ENCODE measurements around the gene RSPH6A.
"Not testable (repeated sequence)": the region's sequence is repeated elsewhere in the genome, so short reads cannot be mapped to it uniquely, and the experiment has no call there.

Gene RSPH6A

DNA sequence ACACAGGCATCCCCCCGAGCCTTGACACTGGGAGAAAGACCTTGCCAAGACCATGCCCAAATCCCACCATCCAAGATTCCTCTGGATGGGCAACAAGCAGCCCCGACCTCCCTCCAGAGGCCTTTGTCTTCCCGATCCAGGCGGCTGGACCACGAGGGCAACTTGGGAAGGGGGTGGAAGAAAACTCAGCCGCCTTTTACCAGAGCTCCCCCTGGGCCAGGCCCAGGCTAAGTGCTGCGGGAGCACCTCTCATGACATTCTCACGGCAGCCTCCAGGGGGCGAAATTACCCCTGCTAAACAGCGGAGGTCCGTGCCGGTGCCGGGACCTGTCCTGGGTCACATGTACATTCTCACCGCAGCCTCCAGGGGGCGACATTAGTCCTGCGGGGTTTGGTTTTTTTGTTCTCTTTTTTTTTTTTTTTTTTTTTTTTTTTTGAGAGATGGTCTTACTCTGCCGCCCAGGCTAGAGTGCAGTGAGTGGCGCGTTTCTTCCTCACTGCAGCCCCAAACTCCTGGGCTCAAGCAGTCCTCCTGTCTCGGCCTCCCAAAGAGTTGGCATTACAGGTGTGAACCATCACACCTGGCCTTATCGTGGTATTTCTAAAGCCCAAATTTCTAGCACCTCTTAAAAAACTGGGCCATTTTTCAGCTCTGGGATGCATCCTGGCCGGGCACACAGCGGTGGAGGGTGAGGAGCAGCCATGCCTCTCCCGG is 2.1 kb upstream of the RSPH6A start:
- H3K9me3 Mint-ChIP-seq: no peaks in the 10 kb centered on the region
- no peak overlapping the region for H3K27ac Mint-ChIP-seq
- no peak overlapping the region for H3K4me3 Mint-ChIP-seq
- peaks cover 3% of the 10 kb centered on the region for H3K4me1 Mint-ChIP-seq
- H3K27me3 Mint-ChIP-seq: peaks cover 4% of the 10 kb centered on the region
- H3K36me3 Mint-ChIP-seq: no peaks in the 10 kb centered on the region

DNA sequence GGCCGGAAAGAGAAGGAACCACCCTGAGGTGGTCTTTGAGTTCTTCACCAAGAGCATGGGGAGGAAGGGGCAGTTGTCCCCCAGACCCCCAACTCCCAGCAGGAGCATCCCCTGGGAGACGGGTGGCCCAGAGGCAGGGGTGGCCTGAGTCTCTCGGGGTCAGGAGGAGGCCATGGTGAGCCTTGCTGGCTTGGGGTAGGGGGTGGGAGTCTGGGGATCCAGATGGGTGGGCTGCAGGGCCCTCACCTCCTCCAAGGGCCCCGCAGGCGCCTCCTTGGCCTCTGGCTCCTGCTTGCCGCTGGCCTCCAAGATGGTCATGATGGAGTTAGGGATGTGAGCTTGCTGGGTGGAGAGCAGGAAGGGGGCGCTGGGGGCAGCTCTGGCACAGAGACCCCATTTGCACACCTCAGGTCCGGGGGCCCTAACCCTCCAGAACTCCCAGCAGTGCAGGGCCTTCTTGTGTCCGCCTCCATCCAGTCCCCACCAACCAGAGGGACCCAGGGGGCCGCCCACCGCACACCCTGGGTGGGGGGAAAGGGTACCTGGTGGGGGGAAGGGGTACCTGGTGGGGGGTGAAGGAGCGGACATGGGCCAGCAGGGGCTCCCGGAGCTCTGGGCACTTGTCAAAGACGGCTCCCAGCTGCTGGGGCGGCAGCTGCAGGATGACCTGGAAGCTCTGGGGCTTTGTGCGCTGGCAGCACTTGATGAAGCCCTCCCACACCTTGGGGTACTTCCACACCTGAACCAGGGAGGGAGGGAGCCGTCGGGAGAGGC is 1.3 kb upstream of the RSPH6A start:
- Mint-ChIP-seq H3K4me1 (peaks cover 3% of the 10 kb centered on the region), H3K27ac (no peak overlapping the region), H3K36me3 (no peaks in the 10 kb centered on the region), H3K4me3 (no peak overlapping the region), H3K9me3 (no peaks in the 10 kb centered on the region), H3K27me3 (peaks cover 4% of the 10 kb centered on the region)

DNA sequence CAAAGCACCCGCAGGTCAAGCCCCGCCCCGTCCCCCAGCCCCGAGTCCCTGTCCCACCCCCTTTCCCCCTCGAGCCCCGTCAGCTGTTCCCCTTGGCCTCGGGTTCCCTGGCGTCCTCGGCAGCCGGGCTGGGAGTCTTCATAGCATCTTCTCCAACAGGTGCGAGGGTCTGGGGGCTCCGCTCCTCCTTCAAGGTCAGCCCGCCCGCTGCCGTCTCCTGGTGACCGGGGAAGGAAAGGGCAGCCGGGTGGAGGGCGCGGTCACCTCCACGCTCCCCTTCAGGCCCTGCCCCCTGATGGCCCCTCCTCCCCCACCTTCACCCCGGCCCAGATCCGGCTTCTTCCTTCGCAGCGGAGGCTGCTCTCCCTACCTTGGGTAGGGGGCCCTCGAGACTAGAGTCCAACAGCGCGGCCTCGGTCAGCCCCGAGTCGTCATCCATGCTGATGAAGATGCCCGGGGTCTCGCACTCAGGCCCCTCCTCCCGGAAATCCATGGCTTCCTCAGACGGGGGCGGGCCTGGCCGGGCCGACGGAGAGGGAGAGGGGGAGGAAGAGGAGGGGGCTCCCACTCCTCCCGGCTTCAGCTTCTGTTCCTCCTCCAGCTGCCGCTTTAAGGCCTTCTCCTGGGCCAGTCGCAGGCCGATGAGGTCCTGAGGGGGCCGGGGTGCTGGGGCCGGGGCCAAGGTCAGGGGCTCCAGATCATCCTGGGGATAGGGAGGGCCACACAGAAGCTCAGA is 541 bp upstream of the RSPH6A start:
- Mint-ChIP-seq H3K4me3 (peak overlapping the region; percentile 4), H3K9me3 (no peaks in the 10 kb centered on the region), H3K4me1 (peaks cover 3% of the 10 kb centered on the region), H3K36me3 (no peaks in the 10 kb centered on the region), H3K27ac (no peak overlapping the region), H3K27me3 (peaks cover 4% of the 10 kb centered on the region)

GRCh38 chr19:45814166-45814780 is 835 bp downstream of the RSPH6A start:
- Mint-ChIP-seq H3K9me3 (no peaks in the 10 kb centered on the region), H3K27me3 (peaks cover 4% of the 10 kb centered on the region), H3K36me3 (no peaks in the 10 kb centered on the region), H3K4me3 (no peak overlapping the region), H3K27ac (no peak overlapping the region), H3K4me1 (peaks cover 8% of the 10 kb centered on the region)

DNA sequence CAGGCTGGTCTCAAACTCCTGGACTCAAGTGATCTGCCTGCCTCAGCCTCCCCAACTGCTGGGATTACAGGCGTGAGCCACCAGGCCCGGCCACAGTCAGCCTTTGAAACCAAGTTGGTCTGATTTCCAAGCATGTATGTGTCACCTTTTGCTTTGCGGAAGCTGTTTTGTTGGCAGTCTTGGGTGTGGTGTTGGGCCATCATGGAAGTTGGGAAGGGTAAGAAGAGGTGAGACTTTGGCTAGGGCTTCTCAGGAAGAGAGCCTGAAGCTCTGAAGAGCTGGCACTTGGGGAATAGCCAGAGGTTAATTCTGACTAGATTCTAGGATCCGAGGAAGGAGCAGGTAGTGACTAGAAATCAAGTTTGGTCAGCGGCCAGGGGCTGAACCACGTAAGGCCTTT is 2.8 kb downstream of the RSPH6A start:
- Mint-ChIP-seq H3K9me3 (no peaks in the 10 kb centered on the region), H3K4me1 (peaks cover 9% of the 10 kb centered on the region), H3K4me3 (no peak overlapping the region), H3K36me3 (no peaks in the 10 kb centered on the region), H3K27me3 (peaks cover 4% of the 10 kb centered on the region), H3K27ac (no peak overlapping the region)

- Mint-ChIP-seq H3K4me1 (peaks cover 6% of the 10 kb centered on the region), H3K9me3 (no peaks in the 10 kb centered on the region), H3K36me3 (no peaks in the 10 kb centered on the region), H3K4me3 (no peak overlapping the region), H3K27ac (no peak overlapping the region), H3K27me3 (peaks cover 4% of the 10 kb centered on the region)
Observed at GRCh38 chr19:45809643-45810159, 5.4 kb downstream of the RSPH6A start.

DNA sequence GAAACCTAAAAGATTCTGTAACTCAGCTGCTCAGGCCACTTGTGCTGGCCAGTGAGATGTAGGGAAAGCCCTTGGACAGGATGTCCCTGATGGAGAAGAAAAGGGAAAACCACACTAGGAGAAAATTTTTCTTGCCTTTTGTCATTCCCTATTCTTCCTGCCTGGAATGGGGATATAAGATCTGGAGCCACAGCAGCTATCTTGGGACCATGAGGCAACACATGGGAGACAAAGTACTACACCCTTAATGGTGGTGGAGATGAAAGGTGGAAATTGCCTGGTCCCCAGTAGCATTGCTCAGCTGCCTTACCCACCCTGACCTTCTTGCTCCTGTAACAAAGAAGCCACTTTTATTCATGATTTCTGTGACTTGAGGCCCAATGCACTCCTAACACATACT is 9.4 kb downstream of the RSPH6A start:
- Mint-ChIP-seq H3K27ac (no peak overlapping the region), H3K36me3 (no peaks in the 10 kb centered on the region), H3K27me3 (no peaks in the 10 kb centered on the region), H3K9me3 (no peaks in the 10 kb centered on the region), H3K4me3 (no peak overlapping the region), H3K4me1 (peaks cover 6% of the 10 kb centered on the region)

- H3K4me3 Mint-ChIP-seq: no peak overlapping the region
- H3K9me3 Mint-ChIP-seq: no peaks in the 10 kb centered on the region
- H3K4me1 Mint-ChIP-seq: peaks cover 6% of the 10 kb centered on the region
- no peaks in the 10 kb centered on the region for H3K27me3 Mint-ChIP-seq
- no peaks in the 10 kb centered on the region for H3K36me3 Mint-ChIP-seq
- H3K27ac Mint-ChIP-seq: no peak overlapping the region
Observed at GRCh38 chr19:45804959-45805230, 10.2 kb downstream of the RSPH6A start.

DNA sequence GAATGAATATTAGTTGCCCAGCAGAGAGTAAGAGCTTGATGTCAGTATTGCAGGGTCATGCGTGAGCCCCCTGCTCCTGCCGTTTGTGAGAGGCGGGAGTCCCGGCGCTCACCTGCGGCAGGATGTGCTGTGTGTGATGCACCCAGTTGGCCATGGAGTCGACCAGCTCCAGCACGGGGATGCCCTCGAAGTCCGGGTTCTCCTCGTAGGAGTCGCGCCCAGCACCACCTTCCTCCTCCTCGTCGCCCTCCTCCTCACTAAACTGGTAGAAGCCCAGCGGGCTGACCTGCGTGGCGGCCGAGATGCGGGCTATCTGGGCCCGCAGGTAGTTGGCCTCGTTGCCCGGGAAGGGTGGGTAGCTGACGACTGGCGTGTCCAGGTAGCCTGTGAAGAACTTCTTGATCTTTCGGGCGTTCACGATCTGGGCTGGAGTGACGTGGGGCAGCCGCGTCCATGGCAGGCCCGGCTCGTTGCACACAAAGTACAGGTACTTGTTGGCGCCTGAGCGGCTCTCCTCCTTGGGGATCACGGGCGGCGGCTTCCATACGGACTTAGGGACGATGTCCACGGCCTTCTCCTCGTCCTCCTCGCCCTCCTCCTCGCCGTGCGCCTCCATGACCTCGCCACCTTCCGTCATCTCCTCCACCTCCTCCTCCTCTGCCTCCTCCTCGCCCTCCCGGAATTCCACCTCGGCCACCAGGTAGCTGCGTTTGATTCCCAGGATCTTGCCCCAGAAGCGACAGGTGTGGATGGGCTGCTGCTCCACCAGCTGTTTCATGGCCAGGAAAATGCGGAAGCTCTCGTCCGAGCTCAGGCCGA is 10.8 kb downstream of the RSPH6A start:
- Mint-ChIP-seq H3K4me1 (peaks cover 2% of the 10 kb centered on the region), H3K27me3 (no peaks in the 10 kb centered on the region), H3K27ac (no peak overlapping the region), H3K4me3 (no peak overlapping the region), H3K9me3 (no peaks in the 10 kb centered on the region), H3K36me3 (no peaks in the 10 kb centered on the region)

- Mint-ChIP-seq H3K27me3 (peaks cover 4% of the 10 kb centered on the region), H3K4me3 (no peak overlapping the region), H3K36me3 (no peaks in the 10 kb centered on the region), H3K9me3 (no peaks in the 10 kb centered on the region), H3K27ac (no peak overlapping the region), H3K4me1 (no peaks in the 10 kb centered on the region)
Observed at GRCh38 chr19:45801603-45802175, 13.4 kb downstream of the RSPH6A start.

DNA sequence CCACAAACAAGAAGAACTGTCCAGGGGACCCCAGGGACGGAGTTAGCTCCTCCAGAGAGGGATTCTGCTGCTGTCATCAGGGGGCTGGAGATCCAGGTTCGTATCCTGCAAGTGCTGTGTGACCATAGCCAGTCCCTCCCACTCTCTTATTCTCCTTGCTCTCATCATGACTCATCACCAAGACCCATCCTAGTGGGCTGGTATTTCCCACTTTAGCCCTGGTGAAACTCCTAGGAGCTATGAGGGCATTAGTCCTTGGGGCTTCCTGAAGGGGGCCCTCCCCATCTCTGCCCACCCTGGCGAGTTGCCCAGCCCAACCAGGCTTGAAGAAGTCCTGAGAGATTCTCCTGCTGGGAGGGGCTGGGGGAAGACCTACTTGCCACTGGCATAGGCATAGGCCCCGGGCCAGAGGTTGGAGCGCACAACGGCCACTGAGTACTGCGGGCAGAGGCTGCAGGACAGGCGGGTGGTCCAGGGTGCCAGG is 15.0 kb downstream of the RSPH6A start:
- Mint-ChIP-seq H3K27me3 (peaks cover 5% of the 10 kb centered on the region), H3K4me1 (no peaks in the 10 kb centered on the region), H3K9me3 (no peaks in the 10 kb centered on the region), H3K27ac (no peak overlapping the region), H3K36me3 (no peaks in the 10 kb centered on the region), H3K4me3 (no peak overlapping the region)

GRCh38 chr19:45799541-45799940 is 15.6 kb downstream of the RSPH6A start:
- H3K27me3 Mint-ChIP-seq, H3K27ac Mint-ChIP-seq, H3K4me1 Mint-ChIP-seq, H3K4me3 Mint-ChIP-seq, H3K9me3 Mint-ChIP-seq, H3K36me3 Mint-ChIP-seq: not testable (repeated sequence)

- Mint-ChIP-seq H3K9me3 (no peaks in the 10 kb centered on the region), H3K27ac (no peak overlapping the region), H3K36me3 (no peaks in the 10 kb centered on the region), H3K27me3 (peaks cover 10% of the 10 kb centered on the region), H3K4me1 (peaks cover 5% of the 10 kb centered on the region), H3K4me3 (no peak overlapping the region)
Observed at GRCh38 chr19:45798995-45799517, 16.1 kb downstream of the RSPH6A start.

- H3K27ac Mint-ChIP-seq: peak overlapping the region; percentile 2
- peaks cover 10% of the 10 kb centered on the region for H3K27me3 Mint-ChIP-seq
- H3K4me3 Mint-ChIP-seq: peak overlapping the region; percentile 2
- peaks cover 38% of the 10 kb centered on the region for H3K4me1 Mint-ChIP-seq
- no peaks in the 10 kb centered on the region for H3K9me3 Mint-ChIP-seq
- peaks cover 2% of the 10 kb centered on the region for H3K36me3 Mint-ChIP-seq
Observed at GRCh38 chr19:45794627-45795026, 20.5 kb downstream of the RSPH6A start.
